Parathyroid adenoma (tissue), 2 donors: Measurements from ENCODE around the gene CNTN5.

Source experiments
- H2AFZ ChIP-seq: fragments of 300-600 bp; sonication (generic); one replicate; pipeline ENCODE4 v1.7.0; 2017; ENCODE audit warnings: antibody characterized with exemption, mild to moderate bottlenecking
- H3K27ac ChIP-seq: fragments of 300-600 bp; sonication (generic); one replicate; pipeline ENCODE4 v1.7.0; 2017
- H3K27me3 ChIP-seq: fragments of 300-600 bp; sonication (generic); one replicate; pipeline ENCODE4 v1.7.0; 2017; ENCODE audit warnings: low read length; ENCODE audit not compliant: control insufficient read depth, insufficient read depth
- H3K36me3 ChIP-seq: fragments of 300-600 bp; sonication (generic); one replicate; pipeline ENCODE4 v1.7.0; 2017; ENCODE audit warnings: low read length; ENCODE audit not compliant: control insufficient read depth, insufficient read depth
- H3K4me1 ChIP-seq: fragments of 300-600 bp; sonication (generic); one replicate; pipeline ENCODE4 v1.7.0; 2017; ENCODE audit warnings: control low read depth
- H3K4me2 ChIP-seq: fragments of 300-600 bp; sonication (generic); one replicate; pipeline ENCODE4 v1.7.0; 2017; ENCODE audit warnings: low read length
- H3K4me3 ChIP-seq: fragments of 300-600 bp; sonication (generic); one replicate; pipeline ENCODE4 v1.7.0; 2017; ENCODE audit warnings: low read depth, low read length
- H3K79me2 ChIP-seq: fragments of 300-600 bp; sonication (generic); one replicate; pipeline ENCODE4 v1.7.0; 2017; ENCODE audit warnings: control low read depth
- H3K9ac ChIP-seq: fragments of 300-600 bp; sonication (generic); one replicate; pipeline ENCODE4 v1.7.0; 2017; ENCODE audit warnings: mild to moderate bottlenecking
- H3K9me3 ChIP-seq: fragments of 300-600 bp; sonication (generic); one replicate; pipeline ENCODE4 v1.7.0; 2017; ENCODE audit warnings: low read length; ENCODE audit not compliant: control insufficient read depth
- TF ChIP-seq, protein P1 (sequence below): fragments of 300-600 bp; sonication (generic); IDR thresholded peaks from one replicate; pipeline ENCODE4 v1.7.0; 2017; ENCODE audit warnings: antibody characterized with exemption, mild to moderate bottlenecking
- donor health status: primary hyperparathyroidism.

Gene CNTN5

GRCh38 chr11:99687320-99687719 is 666.6 kb downstream of the CNTN5 start:
- no peak overlapping the region for H3K27ac ChIP-seq
- H3K9me3 ChIP-seq: no peaks in the 10 kb centered on the region
- no peak overlapping the region for H3K4me2 ChIP-seq
- TF ChIP-seq, protein P1, sequence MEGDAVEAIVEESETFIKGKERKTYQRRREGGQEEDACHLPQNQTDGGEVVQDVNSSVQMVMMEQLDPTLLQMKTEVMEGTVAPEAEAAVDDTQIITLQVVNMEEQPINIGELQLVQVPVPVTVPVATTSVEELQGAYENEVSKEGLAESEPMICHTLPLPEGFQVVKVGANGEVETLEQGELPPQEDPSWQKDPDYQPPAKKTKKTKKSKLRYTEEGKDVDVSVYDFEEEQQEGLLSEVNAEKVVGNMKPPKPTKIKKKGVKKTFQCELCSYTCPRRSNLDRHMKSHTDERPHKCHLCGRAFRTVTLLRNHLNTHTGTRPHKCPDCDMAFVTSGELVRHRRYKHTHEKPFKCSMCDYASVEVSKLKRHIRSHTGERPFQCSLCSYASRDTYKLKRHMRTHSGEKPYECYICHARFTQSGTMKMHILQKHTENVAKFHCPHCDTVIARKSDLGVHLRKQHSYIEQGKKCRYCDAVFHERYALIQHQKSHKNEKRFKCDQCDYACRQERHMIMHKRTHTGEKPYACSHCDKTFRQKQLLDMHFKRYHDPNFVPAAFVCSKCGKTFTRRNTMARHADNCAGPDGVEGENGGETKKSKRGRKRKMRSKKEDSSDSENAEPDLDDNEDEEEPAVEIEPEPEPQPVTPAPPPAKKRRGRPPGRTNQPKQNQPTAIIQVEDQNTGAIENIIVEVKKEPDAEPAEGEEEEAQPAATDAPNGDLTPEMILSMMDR: no peak
- H3K36me3 ChIP-seq: no peaks in the 10 kb centered on the region
- no peaks in the 10 kb centered on the region for H3K27me3 ChIP-seq
- H2AFZ ChIP-seq: no peak overlapping the region
- H3K4me1 ChIP-seq: no peaks in the 10 kb centered on the region
- H3K9ac ChIP-seq: no peak overlapping the region
- no peaks in the 10 kb centered on the region for H3K79me2 ChIP-seq
- no peak overlapping the region for H3K4me3 ChIP-seq

- Histone ChIP-seq H3K4me3 (no peak overlapping the region), H3K9ac (no peak overlapping the region), H3K79me2 (no peaks in the 10 kb centered on the region)
These were observed 673.3 kb downstream of the CNTN5 start for GRCh38 chr11:99693941-99694492.

DNA sequence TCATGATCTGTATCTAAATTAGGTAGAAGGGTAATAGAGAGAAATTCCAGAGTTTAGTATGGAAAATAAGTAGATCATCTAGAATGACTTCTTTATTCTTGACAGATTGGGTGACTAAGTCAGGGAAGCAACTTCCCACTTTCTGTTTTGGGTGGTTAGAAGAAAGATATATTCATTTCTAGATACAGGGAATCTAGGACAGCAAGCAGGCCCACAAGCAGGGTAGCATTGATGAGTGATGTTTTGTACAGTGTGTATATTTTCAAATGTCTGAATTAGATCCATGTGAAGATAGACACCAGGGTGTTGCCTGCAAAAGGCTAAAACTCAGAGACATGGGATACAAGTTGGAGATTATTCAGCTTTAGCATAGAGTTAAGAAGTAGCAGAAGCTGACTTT is 674.4 kb downstream of the CNTN5 start:
- H3K9ac ChIP-seq: no peak overlapping the region
- no peaks in the 10 kb centered on the region for H3K36me3 ChIP-seq
- H3K4me1 ChIP-seq: no peaks in the 10 kb centered on the region
- H3K27ac ChIP-seq: no peak overlapping the region
- H3K9me3 ChIP-seq: no peaks in the 10 kb centered on the region
- TF ChIP-seq, protein P1: no peak
- no peaks in the 10 kb centered on the region for H3K79me2 ChIP-seq
- no peaks in the 10 kb centered on the region for H3K27me3 ChIP-seq
- H3K4me3 ChIP-seq: no peak overlapping the region
- no peak overlapping the region for H3K4me2 ChIP-seq
- H2AFZ ChIP-seq: no peak overlapping the region

More at GRCh38 chr11:99693941-99694492, 673.3 kb downstream of the CNTN5 start:
- no peaks in the 10 kb centered on the region for H3K4me1 ChIP-seq
- H3K9me3 ChIP-seq: no peaks in the 10 kb centered on the region
- no peaks in the 10 kb centered on the region for H3K36me3 ChIP-seq
- H3K4me2 ChIP-seq: no peak overlapping the region
- no peaks in the 10 kb centered on the region for H3K27me3 ChIP-seq
- no peak overlapping the region for H3K27ac ChIP-seq
- no peak overlapping the region for H2AFZ ChIP-seq
- TF ChIP-seq, protein P1: no peak

DNA sequence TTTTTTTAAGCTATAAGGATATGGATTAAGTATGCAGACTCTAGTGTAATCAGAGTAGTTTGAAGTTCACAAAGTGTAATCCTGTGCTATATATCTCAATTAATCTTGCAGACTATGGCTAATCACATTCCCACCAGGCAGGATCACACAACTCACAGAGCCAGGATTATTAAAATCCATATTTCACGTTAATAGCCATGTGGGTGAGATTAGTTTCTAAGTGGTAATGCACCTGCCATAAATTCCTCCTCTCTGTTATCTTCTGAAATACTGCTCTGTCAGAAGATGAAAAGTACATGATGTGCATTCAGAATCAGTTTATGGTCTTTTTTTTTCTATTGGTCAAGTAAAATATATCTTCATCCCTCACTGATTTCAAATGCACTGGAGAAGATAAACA is 686.1 kb downstream of the CNTN5 start:
- H3K79me2 ChIP-seq: no peaks in the 10 kb centered on the region
- no peak overlapping the region for H3K4me2 ChIP-seq
- no peak overlapping the region for H3K9ac ChIP-seq
- H3K27me3 ChIP-seq: no peaks in the 10 kb centered on the region
- no peaks in the 10 kb centered on the region for H3K4me1 ChIP-seq
- no peak overlapping the region for H3K4me3 ChIP-seq
- H2AFZ ChIP-seq: no peak overlapping the region
- no peaks in the 10 kb centered on the region for H3K36me3 ChIP-seq
- H3K9me3 ChIP-seq: no peaks in the 10 kb centered on the region
- TF ChIP-seq, protein P1: no peak
- H3K27ac ChIP-seq: no peak overlapping the region

DNA sequence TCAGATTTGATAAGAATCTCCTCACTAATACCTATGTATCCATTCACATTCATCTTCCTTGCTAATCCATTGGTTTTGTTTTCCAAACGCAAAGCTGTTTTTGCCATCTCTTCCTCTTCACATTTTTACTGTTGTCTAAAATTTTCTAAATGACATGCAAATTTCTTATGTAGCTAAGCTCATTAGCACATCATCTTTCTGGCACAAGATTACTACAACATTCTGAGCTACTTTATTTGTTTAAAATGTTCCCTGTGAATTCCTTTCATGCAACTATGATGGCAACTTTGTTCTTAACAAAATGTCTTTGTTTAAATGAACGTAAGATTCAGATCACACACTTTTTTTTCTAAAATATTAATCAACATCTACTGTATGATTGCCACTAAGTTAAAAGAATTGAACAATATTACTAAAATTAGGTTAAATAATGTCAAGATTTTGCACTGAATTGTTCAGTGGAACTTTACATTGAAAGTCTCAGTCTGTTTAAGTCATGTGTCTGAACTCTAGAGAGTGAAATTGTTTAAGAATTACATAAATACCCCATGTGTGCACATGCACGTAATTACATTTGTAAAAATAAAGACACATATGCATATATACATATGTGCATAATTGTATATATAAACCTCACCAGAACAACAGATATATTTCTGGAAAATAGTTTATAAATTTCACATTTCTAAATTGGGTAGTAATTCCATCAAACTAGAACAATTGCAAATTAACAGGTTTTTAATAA is 688.4 kb downstream of the CNTN5 start:
- no peaks in the 10 kb centered on the region for H3K4me1 ChIP-seq

More for the DNA sequence above, 688.4 kb downstream of the CNTN5 start:
- Histone ChIP-seq H3K27me3 (no peaks in the 10 kb centered on the region), H3K4me3 (no peak overlapping the region), H3K79me2 (no peaks in the 10 kb centered on the region), H3K36me3 (no peaks in the 10 kb centered on the region), H3K9me3 (no peaks in the 10 kb centered on the region), H3K9ac (no peak overlapping the region), H2AFZ (no peak overlapping the region), H3K4me2 (no peak overlapping the region), H3K27ac (no peak overlapping the region)
- TF ChIP-seq, protein P1: no peak
